C4-2B (cell line): ENCODE results near the gene DNAJC13.

Experiments used
- CTCF ChIP-seq: fragments of 450-650 bp; conservative IDR thresholded peaks from 2 replicates; pipeline ENCODE4 v1.5.1; 2017; ENCODE audit warnings: mild to moderate bottlenecking
- ZFX ChIP-seq: fragments of 450-650 bp; IDR thresholded peaks from 2 replicates; pipeline ENCODE4 v1.6.1; 2017

- TF ChIP-seq CTCF (no peak), ZFX (no peak)
Measured at GRCh38 chr3:132507657-132508056, 90.4 kb downstream of the DNAJC13 start.
